ENCODE data around the gene SNCAIP.

DNA sequence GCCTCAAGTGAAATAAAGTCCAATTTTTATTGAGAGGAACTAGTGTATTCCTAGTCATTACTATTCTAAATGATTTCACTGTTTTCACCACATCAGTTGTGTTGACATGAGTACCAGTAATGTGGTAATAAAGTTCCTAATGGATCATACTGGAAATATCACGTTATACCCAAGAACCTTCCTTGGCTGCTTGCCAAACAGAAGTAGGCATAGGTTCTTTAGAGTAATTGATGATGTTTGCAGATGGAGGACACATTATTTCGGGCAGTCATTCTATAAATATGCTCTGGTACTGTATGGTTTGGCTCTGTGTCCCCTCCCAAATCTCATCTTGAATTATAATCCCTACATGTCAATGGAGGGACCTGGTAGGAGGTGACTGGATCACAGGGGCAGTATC lies 15.1 kb downstream of the SNCAIP start:
- TF ChIP-seq, protein P1, sequence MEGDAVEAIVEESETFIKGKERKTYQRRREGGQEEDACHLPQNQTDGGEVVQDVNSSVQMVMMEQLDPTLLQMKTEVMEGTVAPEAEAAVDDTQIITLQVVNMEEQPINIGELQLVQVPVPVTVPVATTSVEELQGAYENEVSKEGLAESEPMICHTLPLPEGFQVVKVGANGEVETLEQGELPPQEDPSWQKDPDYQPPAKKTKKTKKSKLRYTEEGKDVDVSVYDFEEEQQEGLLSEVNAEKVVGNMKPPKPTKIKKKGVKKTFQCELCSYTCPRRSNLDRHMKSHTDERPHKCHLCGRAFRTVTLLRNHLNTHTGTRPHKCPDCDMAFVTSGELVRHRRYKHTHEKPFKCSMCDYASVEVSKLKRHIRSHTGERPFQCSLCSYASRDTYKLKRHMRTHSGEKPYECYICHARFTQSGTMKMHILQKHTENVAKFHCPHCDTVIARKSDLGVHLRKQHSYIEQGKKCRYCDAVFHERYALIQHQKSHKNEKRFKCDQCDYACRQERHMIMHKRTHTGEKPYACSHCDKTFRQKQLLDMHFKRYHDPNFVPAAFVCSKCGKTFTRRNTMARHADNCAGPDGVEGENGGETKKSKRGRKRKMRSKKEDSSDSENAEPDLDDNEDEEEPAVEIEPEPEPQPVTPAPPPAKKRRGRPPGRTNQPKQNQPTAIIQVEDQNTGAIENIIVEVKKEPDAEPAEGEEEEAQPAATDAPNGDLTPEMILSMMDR (conservative IDR thresholded peaks at IDR 0.05 in 1 of 2, IDR thresholded peaks at IDR 0.05 in 1 of 2; ENCODE audit: low read depth in 1 of 2, low read length in 2 of 2), result no peak
- no peak for TF ChIP-seq EZH2 (IDR thresholded peaks at IDR 0.05; ENCODE audit: low read length, missing control alignments)

All from fibroblast of lung (primary cell).